ENCODE measurements around the gene ZNF439. TPM values are rescaled to one million over a fixed set of nuclear protein-coding genes. Genes with fewer than 3 reads are reported as not detected.
"Not testable (repeated sequence)": the region's sequence is repeated elsewhere in the genome, so short reads cannot be mapped to it uniquely, and the experiment has no call there.

ZNF439 gene
- total and polyA plus RNA-seq, 2 of the 8 experiments (the other 6 are each of a cell fraction or from before 2014, with no cell fraction given), result 0.09 TPM; not detected in 1

DNA sequence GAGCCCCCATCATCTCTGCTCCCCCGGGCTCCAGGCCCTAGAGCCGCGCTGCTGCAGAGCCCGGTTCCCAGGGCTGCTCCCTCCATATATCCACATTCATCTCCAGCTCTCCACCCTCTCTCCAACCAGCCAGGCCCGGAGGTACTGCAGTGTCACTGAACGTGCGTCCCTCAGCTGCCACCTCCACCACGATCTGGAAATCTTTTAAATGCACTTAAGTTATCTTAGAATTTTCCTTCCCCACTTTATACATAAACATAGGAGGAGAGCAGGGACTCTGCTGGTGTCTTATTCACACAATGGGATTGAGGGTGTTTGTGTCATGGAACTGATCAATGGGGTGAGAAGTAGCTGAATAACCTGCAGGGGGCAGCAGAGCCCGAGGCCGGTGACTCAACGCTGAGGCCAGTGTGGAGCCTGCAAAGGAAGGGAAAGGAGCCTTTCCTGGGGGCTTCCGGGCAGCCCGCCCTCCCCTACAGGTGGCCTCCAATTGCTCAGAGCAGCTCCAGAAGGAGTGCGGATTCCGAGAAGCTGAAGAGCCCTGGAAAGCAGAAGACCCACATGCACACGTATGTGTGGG lies 31.3 kb downstream of the ZNF439 start:
- H3K4me1 ChIP-seq (replicated peaks in 1 of 4; ENCODE audit: control insufficient read depth in 3 of 4, insufficient read depth in 4 of 4, low read length in 3 of 4); H2BK15ac ChIP-seq (ENCODE audit: low read length); H4K8ac ChIP-seq (ENCODE audit: extremely low read depth, insufficient read depth, low read length); H2AK5ac ChIP-seq (ENCODE audit: low read depth, low read length); H3K9me3 ChIP-seq (ENCODE audit: insufficient read depth in 2 of 2, low read depth in 1 of 2, low read length in 1 of 2); H3K4me2 ChIP-seq (ENCODE audit: insufficient read depth in 1 of 2, low read depth in 2 of 2, low read length in 2 of 2); H4K91ac ChIP-seq (replicated peaks; ENCODE audit: insufficient read length, low read length); H3K4me3 ChIP-seq (ENCODE audit: extremely low read depth in 1 of 4, insufficient read depth in 2 of 4, low read depth in 3 of 4, low read length in 4 of 4); H3K79me2 ChIP-seq (ENCODE audit: control insufficient read depth in 1 of 2, insufficient read depth in 2 of 2, low read length in 2 of 2); H3K18ac ChIP-seq (ENCODE audit: extremely low read depth, low read length); H3K14ac ChIP-seq (ENCODE audit: insufficient read length); H3K23ac ChIP-seq (ENCODE audit: insufficient read length); H2BK120ac ChIP-seq (replicated peaks; ENCODE audit: low read depth, low read length); H2BK12ac ChIP-seq (ENCODE audit: low read depth, low read length); H3K23me2 ChIP-seq (ENCODE audit: low read depth, low read length); H3K79me1 ChIP-seq (ENCODE audit: low read depth, low read length); H3K36me3 ChIP-seq (ENCODE audit: control insufficient read depth in 2 of 4, insufficient read depth in 4 of 4, low read length in 3 of 4); H3K9ac ChIP-seq (replicated peaks in 1 of 4; ENCODE audit: extremely low read depth in 1 of 4, low read depth in 3 of 4, low read length in 3 of 4); H2BK5ac ChIP-seq (ENCODE audit: low read depth, low read length); H2BK20ac ChIP-seq (ENCODE audit: low read length); H3K27me3 ChIP-seq (replicated peaks in 1 of 4; ENCODE audit: control insufficient read depth in 3 of 4, extremely low read depth in 1 of 4, insufficient read depth in 3 of 4, low read length in 3 of 4); H4K5ac ChIP-seq (ENCODE audit: insufficient read length, low read depth, low read length); H3K4ac ChIP-seq (replicated peaks; ENCODE audit: insufficient read length, low read depth, low read length); H3K27ac ChIP-seq (ENCODE audit: low read depth, low read length); H4K20me1 ChIP-seq (replicated peaks in 1 of 2; ENCODE audit: control insufficient read depth in 1 of 2, insufficient read depth in 2 of 2, low read length in 2 of 2); H2AFZ ChIP-seq (ENCODE audit: low read length); H3K56ac ChIP-seq (replicated peaks; ENCODE audit: insufficient read length, low read depth, low read length): not testable (repeated sequence)
- DNase-seq (ENCODE audit: low read depth in 1 of 2, low spot score in 2 of 2) (peak in 1 of 2 experiments; percentile 78), FAIRE-seq (peak; percentile 71)
- TF ChIP-seq, protein P1, sequence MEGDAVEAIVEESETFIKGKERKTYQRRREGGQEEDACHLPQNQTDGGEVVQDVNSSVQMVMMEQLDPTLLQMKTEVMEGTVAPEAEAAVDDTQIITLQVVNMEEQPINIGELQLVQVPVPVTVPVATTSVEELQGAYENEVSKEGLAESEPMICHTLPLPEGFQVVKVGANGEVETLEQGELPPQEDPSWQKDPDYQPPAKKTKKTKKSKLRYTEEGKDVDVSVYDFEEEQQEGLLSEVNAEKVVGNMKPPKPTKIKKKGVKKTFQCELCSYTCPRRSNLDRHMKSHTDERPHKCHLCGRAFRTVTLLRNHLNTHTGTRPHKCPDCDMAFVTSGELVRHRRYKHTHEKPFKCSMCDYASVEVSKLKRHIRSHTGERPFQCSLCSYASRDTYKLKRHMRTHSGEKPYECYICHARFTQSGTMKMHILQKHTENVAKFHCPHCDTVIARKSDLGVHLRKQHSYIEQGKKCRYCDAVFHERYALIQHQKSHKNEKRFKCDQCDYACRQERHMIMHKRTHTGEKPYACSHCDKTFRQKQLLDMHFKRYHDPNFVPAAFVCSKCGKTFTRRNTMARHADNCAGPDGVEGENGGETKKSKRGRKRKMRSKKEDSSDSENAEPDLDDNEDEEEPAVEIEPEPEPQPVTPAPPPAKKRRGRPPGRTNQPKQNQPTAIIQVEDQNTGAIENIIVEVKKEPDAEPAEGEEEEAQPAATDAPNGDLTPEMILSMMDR (IDR thresholded peaks at IDR 0.05; ENCODE audit: control extremely low read depth in 1 of 3, insufficient read depth in 1 of 3, low read depth in 1 of 3, low read length in 3 of 3), result peak; percentile 33 to 47 (median 44); a peak in 3 of 4 replicates
- TF ChIP-seq RAD21 (IDR thresholded peaks at IDR 0.05 in 1 of 2, conservative IDR thresholded peaks at IDR 0.05 in 1 of 2; ENCODE audit: low read depth in 2 of 2, low read length in 2 of 2), result peak; percentile 31 to 46
- peak; percentile 32; the same call in 1 of the 2 replicates for TF ChIP-seq JUND (IDR thresholded peaks at IDR 0.05; ENCODE audit: low read length)
- ChIA-PET CTCF (ENCODE audit: partially characterized antibody) (interaction anchor here (0.7 to 12.8 kb wide), 48 partner anchors 9 to 435 kb away, joined by 3 to 169 read pairs (median 4); partner anchors contain the start of genes ZNF20, ZNF440, ZNF491 and ZNF700), POLR2A (ENCODE audit: partially characterized antibody) (interaction anchor here (0.6 to 11.6 kb wide), 7 partner anchors 45 to 261 kb away, joined by 3 to 65 read pairs (median 5); partner anchors contain the start of genes ZNF20, ZNF700 and ZNF878)
- 64% methylated on average over 16 of the region's 16 CpGs; no CpG with 5 or more reads in 1 of the 2 experiments for WGBS, 2 experiments (ENCODE audit: extremely low coverage in 1 of 2, insufficient coverage in 1 of 2, insufficient read length in 1 of 2, insufficient replicate concordance in 2 of 2, low coverage in 1 of 2, low lambda C conversion rate in 2 of 2, missing lambda C conversion rate in 1 of 2)

Measured in H1 (cell line).